GF-D8 (cell line): ENCODE data around the gene KLK1.

ENCODE experiments used
- DNase-seq: peaks from one replicate; lab custom pipeline; 2025; lab: John Stamatoyannopoulos, UW

KLK1 gene

GRCh38 chr19:50835785-50836542 is 12.4 kb upstream of the KLK1 start:
- DNase-seq = no peak

GRCh38 chr19:50835103-50835784 is 11.7 kb upstream of the KLK1 start:
- no peak for DNase-seq

- DNase-seq = no peak
These were observed 10.2 kb upstream of the KLK1 start for GRCh38 chr19:50833802-50834167.

GRCh38 chr19:50833117-50833801 is 9.7 kb upstream of the KLK1 start, which contains the start of gene KLK15:
TSS of gene KLK15 (minus strand) at chr19:50833574. CDS start at chr19:50831492, 2,082 bp downstream.
- no peak for DNase-seq

- no peak for DNase-seq
These were observed 9.1 kb upstream of the KLK1 start for GRCh38 chr19:50832666-50833065.

GRCh38 chr19:50831026-50831396 is 7.4 kb upstream of the KLK1 start:
- DNase-seq = no peak

- DNase-seq = no peak
These were observed 6.9 kb upstream of the KLK1 start for GRCh38 chr19:50830266-50831025.

GRCh38 chr19:50829801-50830200 is 6.2 kb upstream of the KLK1 start:
- DNase-seq = no peak

- DNase-seq = no peak
These were observed 3.9 kb upstream of the KLK1 start for GRCh38 chr19:50827476-50827875.

- no peak for DNase-seq
These were observed 3.1 kb upstream of the KLK1 start for GRCh38 chr19:50826492-50827240.

- no peak for DNase-seq
These were observed 852 bp downstream of the KLK1 start for GRCh38 chr19:50822661-50823208.

GRCh38 chr19:50821622-50822021 is 2.0 kb downstream of the KLK1 start:
- no peak for DNase-seq

GRCh38 chr19:50821248-50821612 is 2.4 kb downstream of the KLK1 start:
- DNase-seq = no peak

GRCh38 chr19:50820549-50821247 is 2.9 kb downstream of the KLK1 start:
- no peak for DNase-seq

- DNase-seq = no peak
These were observed 3.5 kb downstream of the KLK1 start for GRCh38 chr19:50820086-50820485.

- no peak for DNase-seq
These were observed 4.0 kb downstream of the KLK1 start for GRCh38 chr19:50819636-50820035.

- DNase-seq = no peak
These were observed 4.6 kb downstream of the KLK1 start for GRCh38 chr19:50818859-50819472.

- DNase-seq = no peak
These were observed 5.4 kb downstream of the KLK1 start for GRCh38 chr19:50817941-50818858.

GRCh38 chr19:50815439-50815838 is 8.1 kb downstream of the KLK1 start:
- no peak for DNase-seq
